Adrenal gland (tissue), 5 donors: ENCODE results near the gene ACY1.

ENCODE experiments used
- CTCF ChIP-seq, 6 experiments: fragments of 450-650 bp in 4 of 6; fragments of 200-600 bp in 2 of 6; sonication (generic) in 1 of 6; IDR thresholded peaks; 1 replicate in 5 of 6; 2 replicates in 1 of 6; pipeline versions ENCODE4 v1.5.1 to v1.8.0; 2016 to 2021; ENCODE audit warnings: antibody characterized with exemption in 6 of 6, mild to moderate bottlenecking in 2 of 6, moderate library complexity in 1 of 6
- POLR2A ChIP-seq, 2 donors: fragments of 450-650 bp; IDR thresholded peaks; one replicate each; pipeline ENCODE4 v1.6.1; 2017; ENCODE audit warnings: antibody characterized with exemption in 2 of 2, mild to moderate bottlenecking in 2 of 2, moderate library complexity in 1 of 2
- donor health status: DM: no; HTN: no; CAD: no.

DNA sequence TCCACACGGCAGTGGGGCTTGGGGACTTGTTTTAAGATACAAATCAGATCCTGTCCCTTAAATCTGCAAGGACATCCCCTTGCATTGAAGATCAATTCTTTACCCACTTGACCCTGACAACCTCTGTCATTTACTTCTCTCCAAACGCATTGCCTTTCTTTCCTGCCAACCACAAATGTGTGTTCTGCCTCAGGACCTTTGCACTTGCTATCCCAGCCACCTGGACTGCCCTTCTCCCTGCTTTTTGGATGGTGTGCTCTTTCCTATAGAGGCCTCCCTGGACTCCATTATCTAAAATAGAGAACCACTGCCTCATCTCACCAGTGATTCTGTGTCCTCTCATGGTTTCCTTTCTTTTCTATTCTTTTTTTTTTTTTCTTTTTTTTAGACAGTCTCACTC, 13.8 kb downstream of the ACY1 start:
- TF ChIP-seq CTCF (IDR thresholded peaks at IDR 0.05), result no peak
- TF ChIP-seq POLR2A (IDR thresholded peaks at IDR 0.05), result no peak
